Body of pancreas (tissue), 4 donors: ENCODE measurements around the gene STX16. TPM values are rescaled to one million over a fixed set of nuclear protein-coding genes. Genes with fewer than 3 reads are reported as not detected.

Experiments
- ATAC-seq: fragments of 150-250 bp; one replicate; pipeline ENCODE4 v1.9.1; 2016
- DNase-seq, 4 donors: peaks; one replicate each; pipeline ENCODE4 v3.0.0-alpha.2; 2019
- H3K27ac ChIP-seq, 4 donors: fragments of 200-600 bp; sonication (generic); 1 replicate in 3 of 4; 2 replicates in 1 of 4; pipeline versions ENCODE4 v1.5.1 to v1.6.1; 2016 to 2019; ENCODE audit warnings: mild to moderate bottlenecking in 1 of 4, mixed read lengths in 1 of 4, moderate library complexity in 1 of 4
- H3K27me3 ChIP-seq, 2 donors: fragments of 200-600 bp; sonication (generic); one replicate each; pipeline ENCODE4 v1.6.0; 2016; ENCODE audit warnings: mild to moderate bottlenecking in 1 of 2
- H3K36me3 ChIP-seq, 2 donors: fragments of 200-600 bp; sonication (generic); replicated peaks in 1 of 2; 2 replicates each; pipeline ENCODE4 v1.5.1; 2016; ENCODE audit warnings: low read depth in 2 of 2; ENCODE audit not compliant: insufficient read depth in 1 of 2
- H3K4me1 ChIP-seq: fragments of 200-600 bp; sonication (generic); one replicate; pipeline ENCODE4 v1.6.0; 2016
- H3K4me3 ChIP-seq, 2 donors: fragments of 200-600 bp; sonication (generic); 1 replicate in 1 of 2; 2 replicates in 1 of 2; pipeline ENCODE4 v1.5.1; 2016 to 2019
- H3K9me3 ChIP-seq, 3 donors: fragments of 200-600 bp; sonication (generic); 1 replicate in 2 of 3; 2 replicates in 1 of 3; pipeline ENCODE4 v1.5.1; 2016
- POLR2A ChIP-seq, 3 donors: fragments of 450-650 bp; IDR thresholded peaks; one replicate each; pipeline ENCODE4 v1.6.1; 2016; ENCODE audit warnings: antibody characterized with exemption in 3 of 3, mild to moderate bottlenecking in 2 of 3
- WGBS, 2 donors: methylation state at CpG; one replicate each; pipeline ENCODE4 v1.1.5; 2017; 5-methylcytosine and 5-hydroxymethylcytosine counted together
- intact Hi-C: fragments of 100-400 bp; cut with DNase I; formaldehyde crosslinking; loops from one replicate; pipeline ENCODE4 v1.15.1; 2023
- total RNA-seq, 2 donors: library from RNA; depleted of rRNA; stranded (reverse); fragments of >200 nt; gene quantifications; one replicate each; pipeline ENCODE4 v1.1.0, GENCODE V29; 2016
- TF ChIP-seq, protein P1 (sequence below), 7 experiments: fragments of 450-650 bp in 4 of 7; fragments of 200-600 bp in 3 of 7; sonication (generic) in 3 of 7; IDR thresholded peaks; one replicate each; pipeline ENCODE4 v1.5.1; 2016 to 2019; ENCODE audit warnings: antibody characterized with exemption in 7 of 7

STX16 gene
- total RNA-seq, 2 donors from 2014 or later, result 55.0 to 69.5 TPM

DNA sequence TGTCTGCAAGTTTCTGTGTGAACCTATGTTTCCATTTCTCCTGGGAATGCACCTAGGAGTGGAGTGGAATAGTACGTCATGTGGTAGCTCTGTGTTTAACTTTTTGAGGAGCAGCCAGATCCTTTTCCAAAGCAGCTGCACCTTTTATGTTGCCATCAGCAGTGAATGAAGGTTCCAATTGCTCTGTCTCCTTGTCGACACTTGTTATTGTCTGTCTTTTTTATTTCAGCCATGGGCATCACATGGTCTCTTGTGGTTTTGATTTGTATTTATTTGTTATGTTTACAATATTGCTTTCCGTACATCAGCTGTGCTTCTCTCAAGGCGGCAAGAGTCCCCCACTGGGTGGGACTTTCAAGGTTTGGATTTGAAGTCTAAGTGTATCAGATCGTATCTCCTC, 33.9 kb upstream of the STX16 start:
- no peak for TF ChIP-seq POLR2A (IDR thresholded peaks at IDR 0.05)
- TF ChIP-seq, protein P1, sequence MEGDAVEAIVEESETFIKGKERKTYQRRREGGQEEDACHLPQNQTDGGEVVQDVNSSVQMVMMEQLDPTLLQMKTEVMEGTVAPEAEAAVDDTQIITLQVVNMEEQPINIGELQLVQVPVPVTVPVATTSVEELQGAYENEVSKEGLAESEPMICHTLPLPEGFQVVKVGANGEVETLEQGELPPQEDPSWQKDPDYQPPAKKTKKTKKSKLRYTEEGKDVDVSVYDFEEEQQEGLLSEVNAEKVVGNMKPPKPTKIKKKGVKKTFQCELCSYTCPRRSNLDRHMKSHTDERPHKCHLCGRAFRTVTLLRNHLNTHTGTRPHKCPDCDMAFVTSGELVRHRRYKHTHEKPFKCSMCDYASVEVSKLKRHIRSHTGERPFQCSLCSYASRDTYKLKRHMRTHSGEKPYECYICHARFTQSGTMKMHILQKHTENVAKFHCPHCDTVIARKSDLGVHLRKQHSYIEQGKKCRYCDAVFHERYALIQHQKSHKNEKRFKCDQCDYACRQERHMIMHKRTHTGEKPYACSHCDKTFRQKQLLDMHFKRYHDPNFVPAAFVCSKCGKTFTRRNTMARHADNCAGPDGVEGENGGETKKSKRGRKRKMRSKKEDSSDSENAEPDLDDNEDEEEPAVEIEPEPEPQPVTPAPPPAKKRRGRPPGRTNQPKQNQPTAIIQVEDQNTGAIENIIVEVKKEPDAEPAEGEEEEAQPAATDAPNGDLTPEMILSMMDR (IDR thresholded peaks at IDR 0.05), result no peak
- H3K27ac ChIP-seq, result no peak overlapping the region
- ATAC-seq (no peak), DNase-seq (no peak)
- no peak overlapping the region for H3K4me3 ChIP-seq
- no peaks in the 10 kb centered on the region for H3K9me3 ChIP-seq
- no peaks in the 10 kb centered on the region for H3K27me3 ChIP-seq
- no peaks in the 10 kb centered on the region for H3K4me1 ChIP-seq
- 80 to 82% methylated on average over 5 of the region's 5 CpGs for WGBS, 2 donors
- H3K36me3 ChIP-seq, result no peaks in the 10 kb centered on the region
- intact Hi-C loops, result no loop called here

DNA sequence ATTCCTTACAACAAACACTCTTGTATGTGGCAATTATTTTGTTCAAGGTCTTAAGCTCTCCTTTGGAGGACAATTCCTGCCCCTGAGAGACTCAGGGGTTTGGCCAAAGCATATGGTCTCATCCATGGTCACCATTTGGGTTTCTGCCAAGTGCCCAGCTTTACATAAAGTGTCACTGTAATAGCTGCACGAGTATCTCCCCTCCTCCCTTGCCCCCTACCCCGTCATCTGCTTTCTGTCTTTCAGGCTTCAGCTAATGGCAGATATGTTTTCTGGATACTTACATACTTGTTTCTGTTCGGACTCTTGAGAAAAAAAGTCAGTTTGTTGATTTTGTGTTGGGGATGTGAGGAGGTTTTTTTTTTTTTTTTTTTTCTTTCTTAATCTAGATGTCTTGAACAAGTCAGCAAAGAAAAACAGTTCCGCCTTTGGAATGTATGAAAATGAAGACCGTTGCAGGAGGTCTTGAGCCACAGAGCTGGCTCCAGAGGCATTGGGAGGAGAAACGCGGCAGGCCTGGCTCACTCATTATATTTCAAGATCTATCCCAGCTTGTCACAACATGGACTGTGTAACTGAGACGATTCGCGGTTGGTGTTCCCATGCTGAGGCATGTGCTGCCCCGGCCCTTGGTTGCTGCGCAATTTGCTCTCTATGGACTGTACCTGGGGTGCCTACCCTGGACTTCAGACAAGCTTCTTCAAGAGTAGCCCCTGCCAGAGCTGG, 32.6 kb upstream of the STX16 start:
- Histone ChIP-seq H3K4me1 (no peaks in the 10 kb centered on the region), H3K36me3 (no peaks in the 10 kb centered on the region), H3K27ac (no peak overlapping the region), H3K4me3 (no peak overlapping the region), H3K9me3 (no peaks in the 10 kb centered on the region), H3K27me3 (no peaks in the 10 kb centered on the region)
- TF ChIP-seq, protein P1 (IDR thresholded peaks at IDR 0.05), result no peak
- TF ChIP-seq POLR2A (IDR thresholded peaks at IDR 0.05), result no peak
- WGBS, 2 donors, result 69 to 75% methylated on average over 12 of the region's 12 CpGs
- intact Hi-C loops, result no loop called here
- ATAC-seq, result no peak
- DNase-seq, result peak in 1 of 4 donors; percentile 22

DNA sequence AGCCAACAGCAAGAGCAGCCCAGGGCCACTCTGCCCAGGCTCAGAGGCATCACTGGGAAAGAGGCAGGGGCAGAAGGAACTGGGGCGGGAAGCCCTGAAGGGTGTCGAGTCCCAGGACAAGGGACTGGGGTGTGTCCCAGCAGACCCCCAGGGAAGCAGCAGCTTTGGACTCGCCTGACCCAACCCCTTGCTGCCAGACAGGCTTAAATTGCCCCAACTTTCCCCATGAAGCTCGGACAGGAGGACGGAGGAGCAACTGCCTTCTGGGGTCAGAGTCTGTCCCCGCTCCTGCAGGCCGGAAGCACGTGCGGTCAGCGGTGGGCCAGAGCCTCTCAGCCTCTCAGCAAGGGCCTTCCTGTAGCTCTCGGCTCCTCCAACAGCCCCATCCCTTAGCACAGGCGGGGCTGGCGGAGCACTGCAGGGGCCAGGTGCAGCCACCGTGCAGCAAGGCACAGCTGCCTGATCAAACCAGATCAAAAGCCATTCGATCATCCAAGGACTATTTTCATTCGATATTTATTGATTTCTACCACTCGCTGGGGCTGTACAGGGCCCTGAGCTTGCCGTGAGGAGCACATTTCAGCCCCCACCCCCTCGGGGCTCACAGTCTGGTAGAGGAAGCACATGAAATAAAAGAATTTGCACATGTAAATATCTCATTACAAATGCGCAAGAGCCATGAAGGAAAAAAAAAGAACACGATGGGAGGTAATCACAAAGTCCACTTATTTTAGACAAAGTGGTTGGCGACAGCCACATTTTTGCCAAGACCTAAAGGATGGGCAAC, 31.8 kb upstream of the STX16 start:
- Histone ChIP-seq H3K36me3 (no peaks in the 10 kb centered on the region), H3K9me3 (no peaks in the 10 kb centered on the region), H3K4me3 (no peak overlapping the region), H3K27ac (no peak overlapping the region), H3K4me1 (no peaks in the 10 kb centered on the region), H3K27me3 (no peaks in the 10 kb centered on the region)
- intact Hi-C loops, result no loop called here
- ATAC-seq, result no peak
- no peak for DNase-seq
- 33 to 52% methylated on average over 11 to 22 of the region's 22 CpGs for WGBS, 2 donors
- TF ChIP-seq, protein P1 (IDR thresholded peaks at IDR 0.05), result no peak
- TF ChIP-seq POLR2A (IDR thresholded peaks at IDR 0.05), result no peak

DNA sequence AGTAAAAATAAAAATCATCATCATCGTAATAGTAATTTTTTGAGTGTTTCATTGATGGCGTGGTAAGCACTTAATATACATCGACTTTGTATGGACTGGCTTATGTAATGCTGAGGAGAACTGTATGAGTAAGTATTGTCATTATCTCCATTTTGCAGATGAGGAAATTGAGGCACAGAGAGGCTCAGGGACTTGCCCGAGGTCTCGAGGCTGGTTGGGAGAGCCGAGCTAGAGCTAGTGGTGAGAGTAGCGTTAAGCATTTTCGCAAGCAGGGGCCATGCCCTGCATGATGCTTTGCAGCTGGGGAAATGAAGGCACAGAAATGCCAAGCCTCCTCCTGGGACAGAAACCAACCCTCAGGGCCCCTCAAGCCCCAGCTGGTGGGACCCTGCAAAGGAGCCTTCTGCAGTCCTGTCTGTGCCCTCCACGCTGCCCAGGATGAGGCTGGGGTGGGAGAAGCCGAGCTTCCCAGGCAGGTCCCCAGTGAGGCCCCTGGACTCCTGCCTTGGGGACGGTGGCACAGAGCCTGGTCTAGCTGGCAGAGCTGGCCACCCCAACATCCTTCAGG, 31.1 kb upstream of the STX16 start:
- no peak for ATAC-seq
- no peak for DNase-seq

More for the DNA sequence above, 31.1 kb upstream of the STX16 start:
- H3K36me3 ChIP-seq, result no peaks in the 10 kb centered on the region
- H3K4me1 ChIP-seq, result no peaks in the 10 kb centered on the region
- no peak overlapping the region for H3K4me3 ChIP-seq
- intact Hi-C loops, result no loop called here
- no peaks in the 10 kb centered on the region for H3K9me3 ChIP-seq
- no peak overlapping the region for H3K27ac ChIP-seq
- TF ChIP-seq, protein P1 (IDR thresholded peaks at IDR 0.05), result no peak
- no peak for TF ChIP-seq POLR2A (IDR thresholded peaks at IDR 0.05)
- H3K27me3 ChIP-seq, result no peaks in the 10 kb centered on the region
- WGBS, 2 donors, result 66 to 71% methylated on average over 8 to 11 of the region's 11 CpGs
